B cell (primary cell): Measurements from ENCODE around the gene MINAR1. TPM values are rescaled to one million over a fixed set of nuclear protein-coding genes. Genes with fewer than 3 reads are reported as not detected.

Source experiments
- ATAC-seq: fragments of 200-7000 bp; cut with Tn5 transposase; one replicate; pipeline ENCODE4 v1.10.0; 2021; ENCODE audit warnings: low read depth, mild to moderate bottlenecking, moderate number of reproducible peaks, moderate library complexity
- CTCF ChIA-PET: fragments of 350-600 bp; sonication (Branson Sonifier 250); formaldehyde crosslinking; loops from one replicate; lab custom pipeline; 2021; ENCODE audit warnings: antibody characterized with exemption, inconsistent platforms; lab: Charles Lee
- POLR2A ChIA-PET: fragments of 350-600 bp; sonication (Branson Sonifier 250); formaldehyde crosslinking; loops from one replicate; lab custom pipeline; 2021; ENCODE audit warnings: antibody characterized with exemption; lab: Charles Lee
- DNase-seq: peaks from one replicate; pipeline ENCODE4 v3.0.0; 2013
- H2AFZ ChIP-seq: 2 replicates; pipeline ENCODE4 v1.6.1; 2012; ENCODE audit warnings: mild to moderate bottlenecking, low read depth, low read length; ENCODE audit not compliant: insufficient read depth, poor library complexity, severe bottlenecking
- H3K27ac ChIP-seq, 2 donors: 1 replicate in 1 of 2; 2 replicates in 1 of 2; pipeline ENCODE4 v1.5.1; 2012 to 2013; ENCODE audit warnings: low read length in 2 of 2, mild to moderate bottlenecking in 2 of 2, moderate library complexity in 1 of 2
- H3K27me3 ChIP-seq, 4 experiments: fragments of 200-600 bp in 1 of 4; sonication (generic) in 1 of 4; replicated peaks in 1 of 4; 1 replicate in 2 of 4; 2 replicates in 2 of 4; pipeline versions ENCODE4 v1.6.1 to v1.7.0; 2013 to 2016; ENCODE audit warnings: low read length in 3 of 4, mild to moderate bottlenecking in 2 of 4, mixed read lengths in 1 of 4, moderate library complexity in 1 of 4; ENCODE audit not compliant: insufficient read depth in 4 of 4, control insufficient read depth in 3 of 4; ENCODE audit errors: control extremely low read depth in 1 of 4
- H3K36me3 ChIP-seq, 2 experiments: replicated peaks in 1 of 2; 1 replicate in 1 of 2; 2 replicates in 1 of 2; pipeline versions ENCODE4 v1.6.1 to v1.7.1; 2013; ENCODE audit warnings: low read length in 1 of 2; ENCODE audit not compliant: insufficient read depth in 2 of 2, control insufficient read depth in 1 of 2; ENCODE audit errors: control extremely low read depth in 1 of 2, extremely low read depth in 1 of 2
- H3K4me1 ChIP-seq, 2 donors: fragments of 200-600 bp in 1 of 2; sonication (generic) in 1 of 2; 1 replicate in 1 of 2; 2 replicates in 1 of 2; pipeline versions ENCODE4 v1.5.1 to v1.6.1; 2013 to 2017; ENCODE audit warnings: low read length in 2 of 2; ENCODE audit not compliant: control insufficient read depth in 2 of 2, insufficient read depth in 2 of 2
- H3K4me2 ChIP-seq: replicated peaks from 2 replicates; pipeline ENCODE3; 2012; ENCODE audit warnings: mild to moderate bottlenecking, low read depth, low read length; ENCODE audit not compliant: poor library complexity, severe bottlenecking
- H3K4me3 ChIP-seq, 5 experiments: fragments of 200-600 bp in 1 of 5; sonication (generic) in 1 of 5; 1 replicate in 3 of 5; 2 replicates in 2 of 5; pipeline versions ENCODE4 v1.5.1 to v1.7.0; 2011 to 2016; ENCODE audit warnings: low read length in 4 of 5, mild to moderate bottlenecking in 4 of 5, low read depth in 2 of 5, control low read depth in 1 of 5, moderate library complexity in 1 of 5; ENCODE audit not compliant: insufficient read depth in 1 of 5; ENCODE audit errors: control extremely low read depth in 1 of 5, extremely low read depth in 1 of 5
- H3K79me2 ChIP-seq: fragments of 200-600 bp; sonication (generic); one replicate; pipeline ENCODE4 v1.6.0; 2016; ENCODE audit warnings: low read length; ENCODE audit not compliant: control insufficient read depth, insufficient read depth
- H3K9ac ChIP-seq: fragments of 200-600 bp; sonication (generic); 2 replicates; pipeline ENCODE4 v1.6.1; 2017; ENCODE audit warnings: mild to moderate bottlenecking, low read length, moderate library complexity
- H3K9me3 ChIP-seq, 3 donors: one replicate each; pipeline versions ENCODE4 v1.6.1 to v1.7.1; 2013; ENCODE audit warnings: low read length in 2 of 3; ENCODE audit not compliant: control insufficient read depth in 2 of 3, insufficient read depth in 1 of 3; ENCODE audit errors: control extremely low read depth in 1 of 3
- H4K20me1 ChIP-seq: 2 replicates; pipeline ENCODE4 v1.6.0; 2012; ENCODE audit warnings: mild to moderate bottlenecking, low read length; ENCODE audit not compliant: insufficient read depth, control insufficient read depth, poor library complexity, severe bottlenecking
- H3K27ac Mint-ChIP-seq: one replicate; pipeline ENCODE4 v1.8.0; 2021; ENCODE audit warnings: mixed read lengths
- H3K27me3 Mint-ChIP-seq: one replicate; pipeline ENCODE4 v1.8.0; 2021; ENCODE audit warnings: mixed read lengths
- H3K4me1 Mint-ChIP-seq: one replicate; pipeline ENCODE4 v1.8.0; 2021; ENCODE audit warnings: mixed read lengths
- H3K4me3 Mint-ChIP-seq: one replicate; pipeline ENCODE4 v1.8.0; 2021; ENCODE audit warnings: mixed read lengths
- H3K9me3 Mint-ChIP-seq: one replicate; pipeline ENCODE4 v1.8.0; 2022; ENCODE audit warnings: mixed read lengths; ENCODE audit not compliant: insufficient read depth
- CTCF ChIP-seq: fragments of 200-600 bp; IDR thresholded peaks from one replicate; pipeline ENCODE4 v1.8.0; 2022; ENCODE audit warnings: antibody characterized with exemption, mild to moderate bottlenecking
- EZH2 ChIP-seq: IDR thresholded peaks from 2 replicates; pipeline ENCODE4 v1.6.1; 2012; ENCODE audit warnings: borderline replicate concordance, low read depth, mild to moderate bottlenecking, moderate library complexity, low read length; ENCODE audit not compliant: insufficient read depth, poor library complexity, severe bottlenecking
- WGBS: methylation state at CpG from one replicate; pipeline ENCODE4 v1.1.5; 2013; ENCODE audit warnings: missing lambda C conversion rate; ENCODE audit not compliant: insufficient coverage; 5-methylcytosine and 5-hydroxymethylcytosine counted together
- intact Hi-C: fragments of 100-400 bp; cut with micrococcal nuclease; formaldehyde crosslinking; loops from one replicate; pipeline ENCODE4 v1.10.0; 2022
- polyA plus RNA-seq: library from polyadenylated mRNA; depleted of rRNA; stranded (reverse); fragments of >200 nt; gene quantifications from 2 replicates; pipeline ENCODE4 v1.2.3, GENCODE V29; 2012
- total RNA-seq, 2 donors: library from RNA; stranded (reverse); fragments of 120-200 nt in 1 of 2; gene quantifications; 1 replicate in 1 of 2; 2 replicates in 1 of 2; pipeline versions ENCODE4 v1.2.3 to v1.2.4, GENCODE V29; 2013 to 2022

The MINAR1 gene
- total and polyA plus RNA-seq, 2 donors (not counting 1 experiment from before 2014, with no cell fraction given): 0.16 to 0.27 TPM

- no peaks in the 10 kb centered on the region for H4K20me1 ChIP-seq
- ChIA-PET POLR2A (no interaction called here), CTCF (no interaction called here)
- H3K4me1 Mint-ChIP-seq: no peaks in the 10 kb centered on the region
- no peak overlapping the region for H3K27ac Mint-ChIP-seq
- no peaks in the 10 kb centered on the region for H3K79me2 ChIP-seq
- H3K27me3 ChIP-seq: no peaks in the 10 kb centered on the region
- H3K27ac ChIP-seq: no peak overlapping the region
- H3K36me3 ChIP-seq: no peaks in the 10 kb centered on the region
- TF ChIP-seq EZH2 (no peak), CTCF (no peak)
- H3K9me3 Mint-ChIP-seq: no peaks in the 10 kb centered on the region
- DNase-seq (no peak), ATAC-seq (no peak)
- peaks cover 0 to 4% (median 0%) of the 10 kb centered on the region in 3 donors for H3K9me3 ChIP-seq
- intact Hi-C loops: no loop called here
- H3K9ac ChIP-seq: no peak overlapping the region
- no peak overlapping the region for H2AFZ ChIP-seq
- H3K27me3 Mint-ChIP-seq: no peaks in the 10 kb centered on the region
- H3K4me2 ChIP-seq: no peak overlapping the region
- H3K4me3 ChIP-seq: no peak overlapping the region
- WGBS: 98% methylated on average over 5 of the region's 6 CpGs
- H3K4me1 ChIP-seq: no peaks in the 10 kb centered on the region
- H3K4me3 Mint-ChIP-seq: no peak overlapping the region
Observed at GRCh38 chr15:79455943-79456342, 23.8 kb downstream of the MINAR1 start.

- peaks cover 0 to 4% (median 0%) of the 10 kb centered on the region in 3 donors for H3K9me3 ChIP-seq
- WGBS: 82% methylated on average over 5 of the region's 6 CpGs
- intact Hi-C loops: no loop called here
Observed at GRCh38 chr15:79458491-79458890, 26.4 kb downstream of the MINAR1 start.

More at GRCh38 chr15:79458491-79458890, 26.4 kb downstream of the MINAR1 start:
- Mint-ChIP-seq H3K4me3 (no peak overlapping the region), H3K4me1 (no peaks in the 10 kb centered on the region), H3K27ac (no peak overlapping the region), H3K9me3 (no peaks in the 10 kb centered on the region), H3K27me3 (no peaks in the 10 kb centered on the region)
- no peaks in the 10 kb centered on the region for H3K36me3 ChIP-seq
- no peak overlapping the region for H3K27ac ChIP-seq
- no peak overlapping the region for H3K9ac ChIP-seq
- ATAC-seq (no peak), DNase-seq (no peak)
- no peak overlapping the region for H3K4me3 ChIP-seq
- H3K79me2 ChIP-seq: no peaks in the 10 kb centered on the region
- ChIA-PET CTCF (no interaction called here), POLR2A (no interaction called here)
- H4K20me1 ChIP-seq: no peaks in the 10 kb centered on the region
- H3K4me1 ChIP-seq: no peaks in the 10 kb centered on the region
- no peak overlapping the region for H2AFZ ChIP-seq
- no peaks in the 10 kb centered on the region for H3K27me3 ChIP-seq
- H3K4me2 ChIP-seq: no peak overlapping the region
- TF ChIP-seq CTCF (no peak), EZH2 (no peak)
